ENCODE measurements around the gene COL8A2. TPM values are rescaled to one million over a fixed set of nuclear protein-coding genes. Genes with fewer than 3 reads are reported as not detected.

Gene COL8A2
- total RNA-seq, 1 donor from 2014 or later: 18.1 TPM

- Mint-ChIP-seq H3K27ac (ENCODE audit: unreplicated experiment) (peak overlapping the region; percentile 51), H3K36me3 (ENCODE audit: low read depth) (peaks cover 28% of the 10 kb centered on the region), H3K4me1 (ENCODE audit: low read depth) (peaks cover 38% of the 10 kb centered on the region)
Measured at GRCh38 chr1:36170643-36171412, 45.8 kb upstream of the COL8A2 start.

DNA sequence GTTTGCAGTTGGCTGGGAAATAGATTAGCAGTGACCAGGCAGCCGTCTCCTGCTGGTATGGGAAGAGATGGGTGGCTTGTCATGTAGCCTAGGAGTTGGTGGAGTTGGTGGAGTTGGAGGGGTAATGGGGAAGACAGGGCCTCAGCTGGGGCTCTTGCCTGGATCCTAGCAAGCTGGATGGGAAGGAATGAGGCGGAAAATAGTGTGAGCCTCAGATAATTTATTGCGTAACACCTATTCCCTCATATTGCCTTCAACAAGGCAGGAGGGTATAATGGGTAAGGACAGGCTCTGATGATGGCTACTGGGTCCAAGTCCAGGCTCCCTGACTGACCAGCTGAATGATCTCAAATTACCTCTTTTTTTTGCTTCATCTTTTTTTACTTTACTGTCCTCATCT is 43.5 kb upstream of the COL8A2 start:
- Mint-ChIP-seq H3K9me3 (ENCODE audit: low read depth) (no peaks in the 10 kb centered on the region), H3K27ac (ENCODE audit: unreplicated experiment) (peak overlapping the region; percentile 62), H3K36me3 (ENCODE audit: low read depth) (peaks cover 15% of the 10 kb centered on the region), H3K27me3 (ENCODE audit: low read depth) (no peaks in the 10 kb centered on the region), H3K4me3 (ENCODE audit: unreplicated experiment) (no peak overlapping the region), H3K4me1 (ENCODE audit: low read depth) (peaks cover 34% of the 10 kb centered on the region)
- TF ChIP-seq CTCF (IDR thresholded peaks at IDR 0.05): no peak
- DNase-seq (ENCODE audit: low spot score): no peak

More at GRCh38 chr1:36170643-36171412, 45.8 kb upstream of the COL8A2 start:
- H3K4me3 Mint-ChIP-seq (ENCODE audit: unreplicated experiment): no peak overlapping the region
- no peak for DNase-seq (ENCODE audit: low spot score)
- TF ChIP-seq CTCF (IDR thresholded peaks at IDR 0.05): no peak
- H3K9me3 Mint-ChIP-seq (ENCODE audit: low read depth): no peaks in the 10 kb centered on the region
- no peaks in the 10 kb centered on the region for H3K27me3 Mint-ChIP-seq (ENCODE audit: low read depth)

- Mint-ChIP-seq H3K4me3 (ENCODE audit: unreplicated experiment) (no peak overlapping the region), H3K4me1 (ENCODE audit: low read depth) (peaks cover 40% of the 10 kb centered on the region), H3K27me3 (ENCODE audit: low read depth) (no peaks in the 10 kb centered on the region), H3K27ac (ENCODE audit: unreplicated experiment) (peak overlapping the region; percentile 71), H3K36me3 (ENCODE audit: low read depth) (peaks cover 11% of the 10 kb centered on the region), H3K9me3 (ENCODE audit: low read depth) (no peaks in the 10 kb centered on the region)
- no peak for TF ChIP-seq CTCF (IDR thresholded peaks at IDR 0.05)
- DNase-seq (ENCODE audit: low spot score): no peak
Measured at GRCh38 chr1:36166938-36167905, 42.2 kb upstream of the COL8A2 start.

DNA sequence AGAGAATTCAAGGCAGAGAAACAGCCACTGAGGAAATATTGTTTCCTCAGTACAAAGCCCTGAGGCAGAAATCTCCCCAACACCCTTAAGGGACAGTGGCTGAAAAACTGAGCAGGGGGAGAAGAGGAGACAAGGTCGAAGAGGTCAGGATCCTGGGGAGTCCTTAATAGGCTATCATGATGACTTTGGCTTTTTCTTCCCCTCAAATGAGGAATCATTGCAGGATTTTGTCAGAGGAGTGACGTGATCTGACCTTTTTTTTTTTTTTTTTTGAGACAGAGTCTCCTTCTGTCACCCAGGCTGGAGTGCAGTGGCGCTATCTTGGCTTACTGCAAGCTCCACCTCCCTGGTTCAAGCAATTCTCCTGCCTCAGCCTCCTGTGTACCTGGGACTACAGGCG is 41.1 kb upstream of the COL8A2 start:
- no peak overlapping the region for H3K4me3 Mint-ChIP-seq (ENCODE audit: unreplicated experiment)
- peak overlapping the region; percentile 69 for H3K27ac Mint-ChIP-seq (ENCODE audit: unreplicated experiment)
- no peaks in the 10 kb centered on the region for H3K27me3 Mint-ChIP-seq (ENCODE audit: low read depth)

More for the DNA sequence above, 41.1 kb upstream of the COL8A2 start:
- peaks cover 51% of the 10 kb centered on the region for H3K4me1 Mint-ChIP-seq (ENCODE audit: low read depth)
- no peaks in the 10 kb centered on the region for H3K9me3 Mint-ChIP-seq (ENCODE audit: low read depth)
- H3K36me3 Mint-ChIP-seq (ENCODE audit: low read depth): peaks cover 9% of the 10 kb centered on the region
- no peak for TF ChIP-seq CTCF (IDR thresholded peaks at IDR 0.05)
- DNase-seq (ENCODE audit: low spot score): no peak
